NCI-H1048 (cell line): ENCODE data around the gene CPSF4.

ENCODE experiments used
- DNase-seq: peaks from one replicate; lab custom pipeline; 2025; lab: John Stamatoyannopoulos, UW

The CPSF4 gene

GRCh38 chr7:99448855-99449254, 10.1 kb downstream of the CPSF4 start:
- DNase-seq = no peak

GRCh38 chr7:99449326-99449725, 10.6 kb downstream of the CPSF4 start:
- no peak for DNase-seq

GRCh38 chr7:99451936-99452335, 13.2 kb downstream of the CPSF4 start:
- no peak for DNase-seq

GRCh38 chr7:99452541-99452940, 13.8 kb downstream of the CPSF4 start:
- no peak for DNase-seq

- DNase-seq = no peak
Measured at GRCh38 chr7:99453105-99453504, 14.4 kb downstream of the CPSF4 start.

GRCh38 chr7:99455874-99456273, 17.1 kb downstream of the CPSF4 start:
- no peak for DNase-seq

- DNase-seq = no peak
Measured at GRCh38 chr7:99456288-99456687, 17.5 kb downstream of the CPSF4 start.

GRCh38 chr7:99457050-99457649, 18.4 kb downstream of the CPSF4 start:
- no peak for DNase-seq

GRCh38 chr7:99457650-99458493, 19.1 kb downstream of the CPSF4 start:
- no peak for DNase-seq

- DNase-seq = no peak
Measured at GRCh38 chr7:99459087-99459486, 20.3 kb downstream of the CPSF4 start.

GRCh38 chr7:99460651-99461050, 21.9 kb downstream of the CPSF4 start:
- DNase-seq = no peak

- DNase-seq = no peak
Measured at GRCh38 chr7:99461221-99461620, 22.5 kb downstream of the CPSF4 start.

GRCh38 chr7:99465421-99465768, 26.7 kb downstream of the CPSF4 start:
- DNase-seq = no peak

- no peak for DNase-seq
Measured at GRCh38 chr7:99468336-99468918, 29.7 kb downstream of the CPSF4 start.

- DNase-seq = no peak
Measured at GRCh38 chr7:99469381-99470065, 30.8 kb downstream of the CPSF4 start.

- DNase-seq = peak; percentile 88
Measured at GRCh38 chr7:99472561-99473314, 34.0 kb downstream of the CPSF4 start, which contains the start of gene ZNF789. Gene ZNF789, plus strand, starts transcription at chr7:99472890. Its CDS starts 3,567 bp downstream, at chr7:99476457.

GRCh38 chr7:99473315-99473596, 34.5 kb downstream of the CPSF4 start:
- DNase-seq = no peak

GRCh38 chr7:99476107-99476506, 37.4 kb downstream of the CPSF4 start:
- no peak for DNase-seq

GRCh38 chr7:99478464-99479440, 40.0 kb downstream of the CPSF4 start:
- no peak for DNase-seq

GRCh38 chr7:99485094-99485493, 46.4 kb downstream of the CPSF4 start:
- no peak for DNase-seq

GRCh38 chr7:99489235-99489634, 50.5 kb downstream of the CPSF4 start:
- DNase-seq = no peak
